ENCODE results near the gene PDCD2L. TPM values are rescaled to one million over a fixed set of nuclear protein-coding genes. Genes with fewer than 3 reads are reported as not detected.
"Not testable (repeated sequence)": the region's sequence is repeated elsewhere in the genome, so short reads cannot be mapped to it uniquely, and the experiment has no call there.

PDCD2L gene
- total and polyA plus RNA-seq, 4 donors, result 5.6 to 12.3 (median 6.0) TPM

- not testable (repeated sequence) for H3K9me3 ChIP-seq (ENCODE audit: control insufficient read depth, low read length); H3K4me1 ChIP-seq (ENCODE audit: control insufficient read depth in 1 of 2, insufficient read depth in 2 of 2, low read length in 2 of 2); ATAC-seq (ENCODE audit: low FRiP score); H3K27ac ChIP-seq (ENCODE audit: low read depth in 1 of 2, low read length in 2 of 2); H3K36me3 ChIP-seq (ENCODE audit: control insufficient read depth in 1 of 2, insufficient read depth in 2 of 2, low read length in 1 of 2); DNase-seq; H3K4me3 ChIP-seq (ENCODE audit: low read length in 2 of 2); H3K27me3 ChIP-seq (ENCODE audit: control insufficient read depth in 1 of 2, insufficient read depth in 2 of 2, low read length in 1 of 2)
- 91% methylated on average over 10 of the region's 10 CpGs for WGBS, 2 donors
- intact Hi-C loops (cut with DNase I), result loop anchor here in 1 of 2 donors (5.0 kb wide), 1 partner anchor 133 kb away; no protein-coding TSS in a partner anchor
Observed at GRCh38 chr19:34369166-34369565, 35.0 kb upstream of the PDCD2L start.

GRCh38 chr19:34370117-34370516 is 34.1 kb upstream of the PDCD2L start:
- Histone ChIP-seq H3K36me3 (ENCODE audit: control insufficient read depth in 1 of 2, insufficient read depth in 2 of 2, low read length in 1 of 2) (peaks cover 0 to 6% of the 10 kb centered on the region in 2 donors), H3K4me3 (ENCODE audit: low read length in 2 of 2) (no peak overlapping the region), H3K27ac (ENCODE audit: low read depth in 1 of 2, low read length in 2 of 2) (no peak overlapping the region), H3K9me3 (ENCODE audit: control insufficient read depth, low read length) (no peaks in the 10 kb centered on the region), H3K4me1 (ENCODE audit: control insufficient read depth in 1 of 2, insufficient read depth in 2 of 2, low read length in 2 of 2) (peaks cover 0 to 2% of the 10 kb centered on the region in 2 donors), H3K27me3 (ENCODE audit: control insufficient read depth in 1 of 2, insufficient read depth in 2 of 2, low read length in 1 of 2) (no peaks in the 10 kb centered on the region)
- DNase-seq (no peak), ATAC-seq (ENCODE audit: low FRiP score) (no peak)
- intact Hi-C loops (cut with DNase I), result no loop called here
- 84 to 86% methylated on average over 8 of the region's 8 CpGs for WGBS, 2 donors

- Histone ChIP-seq H3K4me1 (ENCODE audit: control insufficient read depth in 1 of 2, insufficient read depth in 2 of 2, low read length in 2 of 2) (peaks cover 0 to 2% of the 10 kb centered on the region in 2 donors), H3K27ac (ENCODE audit: low read depth in 1 of 2, low read length in 2 of 2) (no peak overlapping the region), H3K27me3 (ENCODE audit: control insufficient read depth in 1 of 2, insufficient read depth in 2 of 2, low read length in 1 of 2) (no peaks in the 10 kb centered on the region), H3K9me3 (ENCODE audit: control insufficient read depth, low read length) (no peaks in the 10 kb centered on the region), H3K4me3 (ENCODE audit: low read length in 2 of 2) (no peak overlapping the region), H3K36me3 (ENCODE audit: control insufficient read depth in 1 of 2, insufficient read depth in 2 of 2, low read length in 1 of 2) (peaks cover 0 to 8% of the 10 kb centered on the region in 2 donors)
- WGBS, 2 donors, result 64 to 66% methylated on average over 4 of the region's 4 CpGs
- intact Hi-C loops (cut with DNase I), result no loop called here
- ATAC-seq (ENCODE audit: low FRiP score) (no peak), DNase-seq (no peak)
Observed at GRCh38 chr19:34370983-34371382, 33.2 kb upstream of the PDCD2L start.

- Histone ChIP-seq H3K4me3 (ENCODE audit: low read length in 2 of 2) (no peak overlapping the region), H3K27ac (ENCODE audit: low read depth in 1 of 2, low read length in 2 of 2) (no peak overlapping the region), H3K27me3 (ENCODE audit: control insufficient read depth in 1 of 2, insufficient read depth in 2 of 2, low read length in 1 of 2) (no peaks in the 10 kb centered on the region), H3K36me3 (ENCODE audit: control insufficient read depth in 1 of 2, insufficient read depth in 2 of 2, low read length in 1 of 2) (peaks cover 0 to 13% of the 10 kb centered on the region in 2 donors), H3K4me1 (ENCODE audit: control insufficient read depth in 1 of 2, insufficient read depth in 2 of 2, low read length in 2 of 2) (no peaks in the 10 kb centered on the region), H3K9me3 (ENCODE audit: control insufficient read depth, low read length) (no peaks in the 10 kb centered on the region)
- DNase-seq, result no peak
- 95 to 96% methylated on average over 10 to 11 of the region's 11 CpGs for WGBS, 2 donors
- intact Hi-C loops (cut with DNase I), result no loop called here
- ATAC-seq (ENCODE audit: low FRiP score), result no peak
Observed at GRCh38 chr19:34373601-34374288, 30.5 kb upstream of the PDCD2L start.

DNA sequence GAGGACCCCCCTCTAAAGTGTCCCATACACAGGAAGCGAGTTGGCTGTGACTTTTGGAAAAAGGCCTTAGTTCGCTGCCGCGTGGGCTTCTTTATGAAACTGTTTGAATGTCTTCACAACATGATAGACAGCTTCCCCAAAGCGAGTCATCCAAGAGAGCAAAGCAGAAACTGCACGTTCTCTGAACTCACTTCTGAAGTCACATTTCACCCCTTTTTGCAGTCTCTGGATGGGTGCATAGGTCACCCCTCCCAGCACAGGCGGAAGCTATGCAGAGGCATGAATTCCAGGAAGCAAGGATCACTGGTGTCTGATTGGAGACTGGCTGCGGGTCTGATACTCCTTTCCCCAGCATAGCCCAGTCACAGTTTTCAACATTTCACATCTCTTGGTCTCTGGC is 28.6 kb upstream of the PDCD2L start:
- DNase-seq, result no peak
- Histone ChIP-seq H3K9me3 (ENCODE audit: control insufficient read depth, low read length) (no peaks in the 10 kb centered on the region), H3K27me3 (ENCODE audit: control insufficient read depth in 1 of 2, insufficient read depth in 2 of 2, low read length in 1 of 2) (no peaks in the 10 kb centered on the region), H3K27ac (ENCODE audit: low read depth in 1 of 2, low read length in 2 of 2) (no peak overlapping the region), H3K36me3 (ENCODE audit: control insufficient read depth in 1 of 2, insufficient read depth in 2 of 2, low read length in 1 of 2) (peaks cover 0 to 11% of the 10 kb centered on the region in 2 donors), H3K4me1 (ENCODE audit: control insufficient read depth in 1 of 2, insufficient read depth in 2 of 2, low read length in 2 of 2) (no peaks in the 10 kb centered on the region), H3K4me3 (ENCODE audit: low read length in 2 of 2) (no peak overlapping the region)
- no peak for ATAC-seq (ENCODE audit: low FRiP score)
- intact Hi-C loops (cut with DNase I), result no loop called here
- 81 to 84% methylated on average over 8 of the region's 8 CpGs for WGBS, 2 donors

DNA sequence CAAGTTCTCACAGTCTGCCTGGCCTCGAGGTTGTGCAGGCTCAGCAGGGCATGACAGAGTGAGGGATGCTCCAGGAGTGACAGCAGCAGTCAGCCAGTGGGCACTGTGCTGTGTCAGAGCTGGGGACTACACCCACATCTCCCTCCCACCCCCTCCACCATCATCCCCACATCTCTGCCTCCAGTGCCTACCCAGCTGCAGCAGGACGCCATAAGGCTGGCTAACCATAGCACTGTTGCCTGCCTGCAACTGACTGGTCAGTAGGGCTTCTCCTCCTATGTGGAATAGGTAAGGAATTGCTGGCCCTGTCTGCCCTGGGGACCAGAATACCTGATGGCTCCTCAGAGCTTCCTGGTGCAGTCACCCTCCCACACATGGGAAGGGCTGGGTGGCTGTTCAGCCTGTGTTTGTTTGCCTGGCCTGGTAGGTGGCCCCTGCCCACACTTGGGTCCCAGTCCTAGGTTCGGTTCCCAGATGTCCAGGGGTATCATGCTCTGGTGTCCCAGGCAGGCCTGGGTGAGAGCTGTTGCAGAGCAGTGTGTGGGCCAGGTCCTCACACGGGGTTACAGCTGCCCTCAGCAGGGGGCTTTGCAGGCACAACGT is 23.5 kb upstream of the PDCD2L start:
- ATAC-seq (ENCODE audit: low FRiP score) (no peak), DNase-seq (no peak)
- 87 to 91% methylated on average over 5 of the region's 5 CpGs for WGBS, 2 donors
- Histone ChIP-seq H3K36me3 (ENCODE audit: control insufficient read depth in 1 of 2, insufficient read depth in 2 of 2, low read length in 1 of 2) (peaks cover 0 to 21% of the 10 kb centered on the region in 2 donors), H3K4me3 (ENCODE audit: low read length in 2 of 2) (no peak overlapping the region), H3K27me3 (ENCODE audit: control insufficient read depth in 1 of 2, insufficient read depth in 2 of 2, low read length in 1 of 2) (no peaks in the 10 kb centered on the region), H3K4me1 (ENCODE audit: control insufficient read depth in 1 of 2, insufficient read depth in 2 of 2, low read length in 2 of 2) (no peaks in the 10 kb centered on the region), H3K27ac (ENCODE audit: low read depth in 1 of 2, low read length in 2 of 2) (no peak overlapping the region), H3K9me3 (ENCODE audit: control insufficient read depth, low read length) (no peaks in the 10 kb centered on the region)
- intact Hi-C loops (cut with DNase I), result no loop called here

- H3K36me3 ChIP-seq (ENCODE audit: control insufficient read depth in 1 of 2, insufficient read depth in 2 of 2, low read length in 1 of 2), result peaks cover 0 to 19% of the 10 kb centered on the region in 2 donors
- no peak for DNase-seq
- no peak for ATAC-seq (ENCODE audit: low FRiP score)
Observed at GRCh38 chr19:34381399-34382251, 22.6 kb upstream of the PDCD2L start.

DNA sequence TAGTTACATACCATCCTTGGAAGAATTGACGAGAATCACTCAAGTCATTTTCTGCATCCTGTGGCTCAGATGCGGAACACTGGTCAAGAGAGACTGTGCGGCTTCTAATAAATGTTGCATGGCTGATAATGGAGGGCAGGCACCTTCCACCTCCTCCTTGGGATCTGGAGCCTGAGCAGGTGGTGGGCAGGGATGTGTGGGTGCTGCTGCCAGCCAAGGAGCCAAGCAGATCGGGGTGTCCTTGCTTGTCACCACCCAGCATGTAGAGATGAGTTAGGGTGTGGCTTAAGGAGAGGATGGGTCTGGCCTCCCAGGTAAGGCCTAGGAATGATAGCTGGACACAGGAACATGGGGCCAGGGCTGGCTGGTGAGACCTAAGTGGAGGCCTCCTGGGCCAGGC is 21.7 kb upstream of the PDCD2L start:
- WGBS, 2 donors, result 96% methylated on average over 4 of the region's 4 CpGs
- DNase-seq (no peak), ATAC-seq (ENCODE audit: low FRiP score) (no peak)
- Histone ChIP-seq H3K9me3 (ENCODE audit: control insufficient read depth, low read length) (no peaks in the 10 kb centered on the region), H3K4me3 (ENCODE audit: low read length in 2 of 2) (no peak overlapping the region), H3K36me3 (ENCODE audit: control insufficient read depth in 1 of 2, insufficient read depth in 2 of 2, low read length in 1 of 2) (peaks cover 0 to 17% of the 10 kb centered on the region in 2 donors), H3K27ac (ENCODE audit: low read depth in 1 of 2, low read length in 2 of 2) (no peak overlapping the region), H3K27me3 (ENCODE audit: control insufficient read depth in 1 of 2, insufficient read depth in 2 of 2, low read length in 1 of 2) (no peaks in the 10 kb centered on the region), H3K4me1 (ENCODE audit: control insufficient read depth in 1 of 2, insufficient read depth in 2 of 2, low read length in 2 of 2) (no peaks in the 10 kb centered on the region)
- intact Hi-C loops (cut with DNase I), result no loop called here

More at GRCh38 chr19:34381399-34382251, 22.6 kb upstream of the PDCD2L start:
- intact Hi-C loops (cut with DNase I), result no loop called here
- Histone ChIP-seq H3K4me3 (ENCODE audit: low read length in 2 of 2) (no peak overlapping the region), H3K27me3 (ENCODE audit: control insufficient read depth in 1 of 2, insufficient read depth in 2 of 2, low read length in 1 of 2) (no peaks in the 10 kb centered on the region), H3K4me1 (ENCODE audit: control insufficient read depth in 1 of 2, insufficient read depth in 2 of 2, low read length in 2 of 2) (no peaks in the 10 kb centered on the region), H3K9me3 (ENCODE audit: control insufficient read depth, low read length) (no peaks in the 10 kb centered on the region), H3K27ac (ENCODE audit: low read depth in 1 of 2, low read length in 2 of 2) (no peak overlapping the region)
- 93% methylated on average over 14 of the region's 14 CpGs for WGBS, 2 donors

All from aorta (tissue), 5 donors.